Gastrocnemius medialis (tissue), 4 donors: Measurements from ENCODE around the gene LSS. TPM values are rescaled to one million over a fixed set of nuclear protein-coding genes. Genes with fewer than 3 reads are reported as not detected.

Experiments used
- ATAC-seq, 2 donors: fragments of 150-250 bp; one replicate each; pipeline ENCODE4 v1.9.1; 2016
- DNase-seq, 2 donors: peaks; one replicate each; pipeline ENCODE4 v3.0.0-alpha.2; 2019
- H3K27ac ChIP-seq, 4 donors: fragments of 200-600 bp; sonication (generic); 1 replicate in 1 of 4; 2 replicates in 3 of 4; pipeline ENCODE4 v1.5.1; 2016 to 2018; ENCODE audit warnings: mild to moderate bottlenecking in 2 of 4, moderate library complexity in 1 of 4
- H3K27me3 ChIP-seq, 3 donors: fragments of 200-600 bp; sonication (generic) in 2 of 3; 1 replicate in 1 of 3; 2 replicates in 2 of 3; pipeline versions ENCODE4 v1.5.1 to v1.6.0; 2016 to 2019; ENCODE audit warnings: mild to moderate bottlenecking in 1 of 3, moderate library complexity in 1 of 3
- H3K36me3 ChIP-seq, 2 donors: fragments of 200-600 bp; sonication (generic) in 1 of 2; one replicate each; pipeline ENCODE4 v1.5.1; 2017 to 2018
- H3K4me1 ChIP-seq, 2 donors: fragments of 200-600 bp; sonication (generic) in 1 of 2; one replicate each; pipeline ENCODE4 v1.5.1; 2016 to 2017; ENCODE audit warnings: mild to moderate bottlenecking in 2 of 2
- H3K4me3 ChIP-seq, 4 donors: fragments of 200-600 bp; sonication (generic) in 3 of 4; 1 replicate in 1 of 4; 2 replicates in 3 of 4; pipeline ENCODE4 v1.5.1; 2016 to 2019; ENCODE audit warnings: mild to moderate bottlenecking in 2 of 4
- H3K9me3 ChIP-seq, 3 donors: fragments of 200-600 bp; sonication (generic) in 2 of 3; 1 replicate in 1 of 3; 2 replicates in 2 of 3; pipeline ENCODE4 v1.5.1; 2016 to 2019
- CTCF ChIP-seq, 5 experiments: fragments of 450-650 bp in 3 of 5; fragments of 200-600 bp in 2 of 5; sonication (generic) in 2 of 5; IDR thresholded peaks in 4 of 5; conservative IDR thresholded peaks in 1 of 5; 1 replicate in 4 of 5; 2 replicates in 1 of 5; pipeline ENCODE4 v1.5.1; 2016 to 2019; ENCODE audit warnings: antibody characterized with exemption in 5 of 5, mild to moderate bottlenecking in 3 of 5, moderate library complexity in 3 of 5
- POLR2A ChIP-seq, 2 donors: fragments of 450-650 bp; IDR thresholded peaks; one replicate each; pipeline ENCODE4 v1.6.1; 2017; ENCODE audit warnings: antibody characterized with exemption in 2 of 2, mild to moderate bottlenecking in 2 of 2, moderate library complexity in 2 of 2
- in situ Hi-C, 4 donors: fragments of 200-750 bp; cut with MboI; loops; one replicate each; pipeline versions ENCODE4 v1.15.0 to v1.8.0; 2017; ENCODE audit warnings: low sequenced_read_pairs in 4 of 4
- intact Hi-C: fragments of 100-400 bp; cut with DNase I; formaldehyde crosslinking; loops from one replicate; pipeline ENCODE4 v1.15.1; 2023; ENCODE audit warnings: low total_unique reads
- total RNA-seq, 4 donors: library from RNA; depleted of rRNA; stranded (reverse); fragments of >200 nt; gene quantifications; one replicate each; pipeline versions ENCODE4 v1.1.0 to v1.2.3, GENCODE V29; 2016

The LSS gene
- total RNA-seq, 4 donors from 2014 or later, result 26.4 to 47.2 (median 32.7) TPM

DNA sequence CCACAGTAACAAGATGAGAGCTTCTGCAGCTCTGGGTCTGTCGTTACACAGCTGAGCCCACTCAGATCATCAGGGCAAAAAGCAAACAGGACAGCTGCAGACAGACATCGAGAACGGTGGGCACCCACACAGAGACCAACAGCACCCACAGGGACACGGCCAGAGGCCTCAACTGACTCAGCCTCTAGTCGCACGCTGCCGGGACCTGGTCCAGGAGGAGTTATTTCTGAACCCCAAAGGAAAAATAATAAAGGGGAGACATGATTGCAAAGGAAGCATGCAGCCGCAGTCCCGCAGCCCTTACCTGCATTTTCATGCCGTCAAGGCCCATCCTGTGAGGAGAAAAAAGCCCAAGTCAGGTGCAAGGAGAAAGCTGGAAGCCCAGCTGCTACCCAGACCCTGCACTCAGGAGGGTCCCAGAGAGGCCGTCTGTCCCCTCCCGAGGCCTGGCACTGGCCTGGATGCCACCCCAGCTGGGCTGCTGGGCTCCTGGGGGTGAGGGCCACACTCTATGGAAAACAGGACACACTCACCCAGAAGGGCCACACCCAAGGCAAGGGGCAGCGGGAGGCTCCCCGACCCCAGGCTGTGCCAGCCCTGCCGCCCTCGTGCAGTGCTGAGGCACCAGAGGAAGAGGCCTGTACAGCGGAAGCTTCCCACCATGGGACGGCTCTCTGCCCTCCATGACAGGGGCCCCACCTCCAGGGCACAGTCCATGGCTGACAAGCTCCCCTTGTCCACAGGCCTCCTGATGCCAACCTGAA is 15.7 kb downstream of the LSS start:
- H3K4me3 ChIP-seq, result no peak overlapping the region
- no peak for TF ChIP-seq CTCF (IDR thresholded peaks at IDR 0.05 in 4 of 5, conservative IDR thresholded peaks at IDR 0.05 in 1 of 5)
- no peak for TF ChIP-seq POLR2A (IDR thresholded peaks at IDR 0.05)
- in situ Hi-C loops, result no loop called here
- peaks cover 0 to 62% of the 10 kb centered on the region in 2 donors for H3K36me3 ChIP-seq
- DNase-seq (no peak), ATAC-seq (no peak)
- H3K27ac ChIP-seq, result no peak overlapping the region
- no peaks in the 10 kb centered on the region for H3K4me1 ChIP-seq
- no peaks in the 10 kb centered on the region for H3K9me3 ChIP-seq
- no peaks in the 10 kb centered on the region for H3K27me3 ChIP-seq
- intact Hi-C loops, result no loop called here

GRCh38 chr21:46211786-46212720 is 16.5 kb downstream of the LSS start:
- Histone ChIP-seq H3K27ac (no peak overlapping the region), H3K9me3 (no peaks in the 10 kb centered on the region), H3K4me1 (no peaks in the 10 kb centered on the region), H3K36me3 (peaks cover 0 to 66% of the 10 kb centered on the region in 2 donors), H3K4me3 (no peak overlapping the region), H3K27me3 (no peaks in the 10 kb centered on the region)
- in situ Hi-C loops, result no loop called here
- ATAC-seq (no peak), DNase-seq (no peak)
- TF ChIP-seq POLR2A (IDR thresholded peaks at IDR 0.05) (no peak), CTCF (IDR thresholded peaks at IDR 0.05 in 4 of 5, conservative IDR thresholded peaks at IDR 0.05 in 1 of 5) (no peak)
- intact Hi-C loops, result no loop called here

- TF ChIP-seq CTCF (IDR thresholded peaks at IDR 0.05 in 4 of 5, conservative IDR thresholded peaks at IDR 0.05 in 1 of 5) (no peak), POLR2A (IDR thresholded peaks at IDR 0.05) (no peak)
- ATAC-seq, result no peak
- H3K27ac ChIP-seq, result no peak overlapping the region
- in situ Hi-C loops, result no loop called here
- DNase-seq, result no peak
- peaks cover 0 to 71% of the 10 kb centered on the region in 2 donors for H3K36me3 ChIP-seq
- no peaks in the 10 kb centered on the region for H3K27me3 ChIP-seq
- H3K9me3 ChIP-seq, result no peaks in the 10 kb centered on the region
- no peak overlapping the region for H3K4me3 ChIP-seq
- no peaks in the 10 kb centered on the region for H3K4me1 ChIP-seq
- intact Hi-C loops, result no loop called here
Observed at GRCh38 chr21:46211376-46211775, 17.2 kb downstream of the LSS start.

DNA sequence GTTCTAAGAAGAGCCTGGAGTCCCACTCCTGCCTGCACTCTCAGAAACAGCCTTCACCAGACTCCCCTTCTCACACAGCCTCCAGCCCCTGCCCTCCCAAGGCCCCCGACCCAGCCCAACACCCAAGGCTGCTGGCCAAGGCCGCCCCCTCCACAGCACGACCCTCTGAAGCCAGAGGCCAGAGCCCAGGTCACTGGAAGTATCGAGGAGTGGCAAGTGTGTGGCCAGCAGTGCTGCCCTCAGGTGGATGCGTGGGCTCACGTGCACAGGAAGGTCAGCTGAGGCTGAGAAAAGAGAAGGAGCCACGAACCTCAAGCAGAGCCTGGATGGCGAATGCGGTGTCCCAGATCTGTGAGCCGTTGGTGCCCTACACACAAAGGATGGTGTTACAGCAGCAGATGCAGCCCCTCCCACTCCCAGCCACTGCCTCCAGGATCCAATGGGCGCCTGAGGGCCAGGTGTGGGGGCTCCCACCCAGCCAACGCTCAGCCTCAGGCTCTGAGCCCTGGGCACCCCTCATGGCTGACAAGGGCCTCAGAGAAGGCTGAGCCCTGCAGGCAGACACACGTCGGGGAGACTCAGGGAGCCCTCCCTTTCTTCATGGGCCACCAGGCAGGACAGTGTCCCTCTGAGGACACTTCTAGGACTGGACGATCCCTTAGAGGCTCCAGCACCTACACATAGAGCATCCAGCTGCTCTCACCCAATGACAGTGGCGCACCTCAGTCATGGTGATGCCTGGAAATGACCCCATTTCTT is 18.0 kb downstream of the LSS start:
- in situ Hi-C loops (no loop called here), intact Hi-C loops (no loop called here)
- no peaks in the 10 kb centered on the region for H3K4me1 ChIP-seq
- no peak overlapping the region for H3K4me3 ChIP-seq
- no peaks in the 10 kb centered on the region for H3K27me3 ChIP-seq
- H3K36me3 ChIP-seq, result peaks cover 0 to 73% of the 10 kb centered on the region in 2 donors
- TF ChIP-seq CTCF (IDR thresholded peaks at IDR 0.05 in 4 of 5, conservative IDR thresholded peaks at IDR 0.05 in 1 of 5), result no peak
- no peak for TF ChIP-seq POLR2A (IDR thresholded peaks at IDR 0.05)
- ATAC-seq, result peak in 1 of 2 donors; percentile 18
- no peak overlapping the region for H3K27ac ChIP-seq
- no peak for DNase-seq
- no peaks in the 10 kb centered on the region for H3K9me3 ChIP-seq
